Upper lobe of left lung (tissue), 6 donors: ENCODE results near the gene PSPH. TPM values are rescaled to one million over a fixed set of nuclear protein-coding genes. Genes with fewer than 3 reads are reported as not detected.
"Not testable (repeated sequence)": the region's sequence is repeated elsewhere in the genome, so short reads cannot be mapped to it uniquely, and the experiment has no call there.

Experiments
- ATAC-seq, 2 donors: fragments of 200-7000 bp; cut with Tn5 transposase; one replicate each; pipeline ENCODE4 v1.9.1; 2022; ENCODE audit warnings: mild to moderate bottlenecking in 2 of 2, moderate library complexity in 2 of 2; ENCODE audit not compliant: low FRiP score in 2 of 2
- DNase-seq, 2 donors: peaks; one replicate each; pipeline ENCODE4 v3.0.0-alpha.2; 2019 to 2020
- H3K27ac ChIP-seq, 4 donors: fragments of 200-600 bp; sonication (generic); one replicate each; pipeline ENCODE4 v1.5.1; 2016 to 2019
- H3K27me3 ChIP-seq, 4 donors: fragments of 200-600 bp; sonication (generic); one replicate each; pipeline ENCODE4 v1.5.1; 2017 to 2019
- H3K36me3 ChIP-seq, 4 donors: fragments of 200-600 bp; sonication (generic); one replicate each; pipeline ENCODE4 v1.5.1; 2016 to 2019
- H3K4me1 ChIP-seq, 4 donors: fragments of 200-600 bp; sonication (generic); one replicate each; pipeline ENCODE4 v1.5.1; 2018 to 2019
- H3K4me3 ChIP-seq, 4 donors: fragments of 200-600 bp; sonication (generic); one replicate each; pipeline ENCODE4 v1.5.1; 2017 to 2019; ENCODE audit warnings: mild to moderate bottlenecking in 2 of 4, moderate library complexity in 1 of 4
- H3K9me3 ChIP-seq, 4 donors: fragments of 200-600 bp; sonication (generic); one replicate each; pipeline ENCODE4 v1.5.1; 2018 to 2019
- CTCF ChIP-seq, 6 experiments: fragments of 450-650 bp in 4 of 6; fragments of 200-600 bp in 2 of 6; sonication (generic) in 2 of 6; IDR thresholded peaks; one replicate each; pipeline ENCODE4 v1.5.1; 2016 to 2019; ENCODE audit warnings: antibody characterized with exemption in 6 of 6
- EP300 ChIP-seq, 4 donors: sonication (generic); formaldehyde crosslinking; IDR thresholded peaks; one replicate each; pipeline ENCODE4 v1.5.1; 2017; ENCODE audit warnings: antibody characterized with exemption in 4 of 4, control low read depth in 2 of 4
- POLR2A ChIP-seq, 4 donors: fragments of 450-650 bp; IDR thresholded peaks; one replicate each; pipeline ENCODE4 v1.5.1; 2016 to 2017; ENCODE audit warnings: antibody characterized with exemption in 4 of 4, mild to moderate bottlenecking in 2 of 4
- POLR2AphosphoS5 ChIP-seq, 2 donors: sonication (generic); formaldehyde crosslinking; IDR thresholded peaks; one replicate each; pipeline ENCODE4 v1.5.1; 2017; ENCODE audit warnings: antibody characterized with exemption in 2 of 2
- WGBS, 2 donors: methylation state at CpG; one replicate each; pipeline ENCODE4 v1.1.5; 2017 to 2018; 5-methylcytosine and 5-hydroxymethylcytosine counted together
- total RNA-seq, 6 donors: library from RNA; depleted of rRNA in 4 of 6; stranded (reverse); fragments of >200 nt in 4 of 6; gene quantifications; one replicate each; pipeline versions ENCODE4 v1.1.0 to v1.2.1, GENCODE V29; 2016 to 2021
- donor health status: DM: no; HTN: no; CAD: no; lungs with moderate emphysema.
- donor health status: DM: no; HTN: yes; CAD: no; lungs with severe emphysema.

The PSPH gene
- total RNA-seq, 6 donors from 2014 or later = 6.8 to 18.9 (median 13.5) TPM

- ATAC-seq (peak; percentile 85 to 86), DNase-seq (peak; percentile 60 to 88)
- TF ChIP-seq POLR2A (IDR thresholded peaks at IDR 0.05) (no peak), CTCF (IDR thresholded peaks at IDR 0.05) (peak in 4 of 6 experiments; percentile 28 to 39 (median 34))
- 46 to 56% methylated on average over 9 to 19 of the region's 19 CpGs for WGBS, 2 donors
- Histone ChIP-seq H3K27me3 (no peaks in the 10 kb centered on the region), H3K27ac (peak within 1 kb of the TSS in 2 of 4 donors; percentile 9 to 17), H3K4me3 (no peak within 1 kb of the TSS), H3K36me3 (peaks cover 0 to 3% (median 0%) of the 10 kb centered on the region in 4 donors), H3K9me3 (no peaks in the 10 kb centered on the region), H3K4me1 (peaks cover 9 to 12% (median 10%) of the 10 kb centered on the region in 4 donors)
Observed at GRCh38 chr7:56092789-56093531, 41.7 kb upstream of the PSPH start, which contains the start of gene PHKG1. Gene PHKG1, minus strand, starts transcription at chr7:56092952. Its CDS starts 4,011 bp downstream, at chr7:56088941.

GRCh38 chr7:56092388-56092787 lies 41.1 kb upstream of the PSPH start:
- not testable (repeated sequence) for ATAC-seq, H3K4me3 ChIP-seq, H3K9me3 ChIP-seq, DNase-seq, H3K36me3 ChIP-seq, H3K27me3 ChIP-seq
- H3K4me1 ChIP-seq = peaks cover 9 to 12% (median 10%) of the 10 kb centered on the region in 4 donors
- 48 to 63% methylated on average over 5 to 6 of the region's 6 CpGs for WGBS, 2 donors
- H3K27ac ChIP-seq = peak overlapping the region in 2 of 4 donors; percentile 9 to 17

GRCh38 chr7:56091591-56091990 lies 40.3 kb upstream of the PSPH start:
- WGBS, 2 donors = 61% methylated on average over 3 of the region's 3 CpGs; no CpG with 5 or more reads in 1 of the 2 donors
- Histone ChIP-seq H3K4me1 (peaks cover 9 to 12% (median 10%) of the 10 kb centered on the region in 4 donors), H3K4me3 (no peak overlapping the region), H3K27ac (peak overlapping the region in 1 of 4 donors; percentile 17), H3K36me3 (peaks cover 0 to 6% (median 2%) of the 10 kb centered on the region in 4 donors), H3K27me3 (no peaks in the 10 kb centered on the region), H3K9me3 (no peaks in the 10 kb centered on the region)
- no peak for DNase-seq
- ATAC-seq = peak in 1 of 2 donors; percentile 4
- TF ChIP-seq POLR2AphosphoS5 (IDR thresholded peaks at IDR 0.05) (no peak), POLR2A (IDR thresholded peaks at IDR 0.05) (no peak), CTCF (IDR thresholded peaks at IDR 0.05) (no peak), EP300 (IDR thresholded peaks at IDR 0.05) (no peak)

GRCh38 chr7:56087445-56087844 lies 36.2 kb upstream of the PSPH start:
- no peak overlapping the region for H3K4me3 ChIP-seq
- H3K27ac ChIP-seq = no peak overlapping the region
- TF ChIP-seq POLR2AphosphoS5 (IDR thresholded peaks at IDR 0.05) (no peak), POLR2A (IDR thresholded peaks at IDR 0.05) (no peak), EP300 (IDR thresholded peaks at IDR 0.05) (no peak), CTCF (IDR thresholded peaks at IDR 0.05) (no peak)
- H3K36me3 ChIP-seq = peaks cover 0 to 8% (median 2%) of the 10 kb centered on the region in 4 donors
- no peaks in the 10 kb centered on the region for H3K27me3 ChIP-seq
- no peaks in the 10 kb centered on the region for H3K9me3 ChIP-seq
- 90 to 97% methylated on average over 5 to 16 of the region's 16 CpGs for WGBS, 2 donors
- peak in 1 of 2 donors; percentile 67 for DNase-seq
- peaks cover under 1 to 4% (median 2%) of the 10 kb centered on the region in 4 donors for H3K4me1 ChIP-seq
- ATAC-seq = no peak

- no peaks in the 10 kb centered on the region for H3K9me3 ChIP-seq
- TF ChIP-seq CTCF (IDR thresholded peaks at IDR 0.05) (no peak), EP300 (IDR thresholded peaks at IDR 0.05) (no peak), POLR2A (IDR thresholded peaks at IDR 0.05) (no peak), POLR2AphosphoS5 (IDR thresholded peaks at IDR 0.05) (no peak)
- H3K4me1 ChIP-seq = peaks cover 0 to 3% (median 0%) of the 10 kb centered on the region in 4 donors
- H3K27ac ChIP-seq = no peak overlapping the region
- H3K27me3 ChIP-seq = no peaks in the 10 kb centered on the region
- 92 to 94% methylated on average over 7 of the region's 7 CpGs for WGBS, 2 donors
- ATAC-seq = no peak
- no peak for DNase-seq
- no peak overlapping the region for H3K4me3 ChIP-seq
- peaks cover 0 to 13% (median 3%) of the 10 kb centered on the region in 4 donors for H3K36me3 ChIP-seq
Observed at GRCh38 chr7:56086761-56087160, 35.5 kb upstream of the PSPH start.
